ENCODE data around the gene INA. TPM values are rescaled to one million over a fixed set of nuclear protein-coding genes. Genes with fewer than 3 reads are reported as not detected.

INA gene
- not detected for total RNA-seq

- no peak for TF ChIP-seq CTCF (IDR thresholded peaks at IDR 0.05; ENCODE audit: low read depth)
Observed at GRCh38 chr10:103276896-103277712, at the start of gene INA. Gene INA, plus strand, starts transcription at chr10:103277138. Its CDS starts 74 bp downstream, at chr10:103277212.

GRCh38 chr10:103227416-103227815 is 49.5 kb upstream of the INA start:
- TF ChIP-seq CTCF (IDR thresholded peaks at IDR 0.05; ENCODE audit: low read depth): no peak

GRCh38 chr10:103231047-103231551 is 45.8 kb upstream of the INA start:
- TF ChIP-seq CTCF (IDR thresholded peaks at IDR 0.05; ENCODE audit: low read depth): no peak

GRCh38 chr10:103232131-103232673 is 44.7 kb upstream of the INA start:
- no peak for TF ChIP-seq CTCF (IDR thresholded peaks at IDR 0.05; ENCODE audit: low read depth)

- no peak for TF ChIP-seq CTCF (IDR thresholded peaks at IDR 0.05; ENCODE audit: low read depth)
Observed at GRCh38 chr10:103232772-103233488, 44.0 kb upstream of the INA start.

GRCh38 chr10:103235775-103236174 is 41.2 kb upstream of the INA start:
- no peak for TF ChIP-seq CTCF (IDR thresholded peaks at IDR 0.05; ENCODE audit: low read depth)

Measured in subcutaneous adipose tissue (tissue), 4 donors.